Neural crest cell (in vitro differentiated cells): Measurements from ENCODE around the gene SYNJ2. TPM values are rescaled to one million over a fixed set of nuclear protein-coding genes. Genes with fewer than 3 reads are reported as not detected.

ENCODE experiments used
- DNase-seq: peaks from one replicate; pipeline ENCODE4 v3.0.0; 2021; ENCODE audit warnings: low read depth, mixed read lengths, low spot score
- H3K27ac Mint-ChIP-seq: one replicate; pipeline ENCODE4 v1.8.0; 2021; ENCODE audit warnings: mild to moderate bottlenecking, mixed read lengths; ENCODE audit not compliant: unreplicated experiment
- H3K27me3 Mint-ChIP-seq: 2 replicates; pipeline ENCODE4 v1.8.0; 2021; ENCODE audit warnings: low read depth, mild to moderate bottlenecking, mixed read lengths
- H3K36me3 Mint-ChIP-seq: 2 replicates; pipeline ENCODE4 v1.8.0; 2021; ENCODE audit warnings: low read depth, mild to moderate bottlenecking, mixed read lengths
- H3K4me1 Mint-ChIP-seq: 2 replicates; pipeline ENCODE4 v1.8.0; 2021; ENCODE audit warnings: mixed read lengths
- H3K4me3 Mint-ChIP-seq: one replicate; pipeline ENCODE4 v1.8.0; 2021; ENCODE audit warnings: mild to moderate bottlenecking, mixed read lengths
- H3K9me3 Mint-ChIP-seq: 2 replicates; pipeline ENCODE4 v1.8.0; 2021; ENCODE audit warnings: mixed read lengths
- total RNA-seq: library from RNA; stranded (reverse); gene quantifications from 2 replicates; pipeline ENCODE4 v1.2.1, GENCODE V29; 2021
- TF ChIP-seq, protein P1 (sequence below): fragments of 200-600 bp; sonication (generic); conservative IDR thresholded peaks from 2 replicates; pipeline ENCODE4 v1.5.0; 2021; ENCODE audit warnings: antibody characterized with exemption, mild to moderate bottlenecking

SYNJ2 gene
- total RNA-seq, 1 donor from 2014 or later, result 2.9 TPM

DNA sequence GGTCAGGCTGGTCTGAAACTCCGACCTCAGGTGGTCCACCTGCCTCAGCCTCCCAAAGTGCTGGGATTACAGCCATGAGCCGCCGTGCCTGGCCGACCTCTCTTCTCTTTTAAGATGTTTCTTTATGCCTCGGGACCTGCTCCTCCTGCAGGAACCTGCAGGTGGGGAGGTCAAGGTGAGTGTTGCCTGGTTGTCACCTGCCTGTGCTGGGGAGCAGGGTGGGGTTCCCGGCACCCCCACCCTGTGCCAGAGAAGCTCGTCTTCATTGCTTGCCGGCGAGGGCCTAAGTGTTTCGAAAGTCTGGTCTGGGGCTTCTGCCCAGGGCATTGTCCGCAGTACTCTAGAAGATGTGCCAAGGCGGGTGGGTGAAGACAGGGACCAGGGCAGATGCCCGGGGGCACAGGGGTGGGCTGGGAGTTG is 36.0 kb downstream of the SYNJ2 start:
- Mint-ChIP-seq H3K27me3 (peaks cover 75% of the 10 kb centered on the region), H3K9me3 (no peaks in the 10 kb centered on the region), H3K4me3 (no peak overlapping the region), H3K4me1 (peaks cover 9% of the 10 kb centered on the region), H3K27ac (no peak overlapping the region), H3K36me3 (no peaks in the 10 kb centered on the region)
- DNase-seq, result no peak
- TF ChIP-seq, protein P1, sequence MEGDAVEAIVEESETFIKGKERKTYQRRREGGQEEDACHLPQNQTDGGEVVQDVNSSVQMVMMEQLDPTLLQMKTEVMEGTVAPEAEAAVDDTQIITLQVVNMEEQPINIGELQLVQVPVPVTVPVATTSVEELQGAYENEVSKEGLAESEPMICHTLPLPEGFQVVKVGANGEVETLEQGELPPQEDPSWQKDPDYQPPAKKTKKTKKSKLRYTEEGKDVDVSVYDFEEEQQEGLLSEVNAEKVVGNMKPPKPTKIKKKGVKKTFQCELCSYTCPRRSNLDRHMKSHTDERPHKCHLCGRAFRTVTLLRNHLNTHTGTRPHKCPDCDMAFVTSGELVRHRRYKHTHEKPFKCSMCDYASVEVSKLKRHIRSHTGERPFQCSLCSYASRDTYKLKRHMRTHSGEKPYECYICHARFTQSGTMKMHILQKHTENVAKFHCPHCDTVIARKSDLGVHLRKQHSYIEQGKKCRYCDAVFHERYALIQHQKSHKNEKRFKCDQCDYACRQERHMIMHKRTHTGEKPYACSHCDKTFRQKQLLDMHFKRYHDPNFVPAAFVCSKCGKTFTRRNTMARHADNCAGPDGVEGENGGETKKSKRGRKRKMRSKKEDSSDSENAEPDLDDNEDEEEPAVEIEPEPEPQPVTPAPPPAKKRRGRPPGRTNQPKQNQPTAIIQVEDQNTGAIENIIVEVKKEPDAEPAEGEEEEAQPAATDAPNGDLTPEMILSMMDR, result no peak

DNA sequence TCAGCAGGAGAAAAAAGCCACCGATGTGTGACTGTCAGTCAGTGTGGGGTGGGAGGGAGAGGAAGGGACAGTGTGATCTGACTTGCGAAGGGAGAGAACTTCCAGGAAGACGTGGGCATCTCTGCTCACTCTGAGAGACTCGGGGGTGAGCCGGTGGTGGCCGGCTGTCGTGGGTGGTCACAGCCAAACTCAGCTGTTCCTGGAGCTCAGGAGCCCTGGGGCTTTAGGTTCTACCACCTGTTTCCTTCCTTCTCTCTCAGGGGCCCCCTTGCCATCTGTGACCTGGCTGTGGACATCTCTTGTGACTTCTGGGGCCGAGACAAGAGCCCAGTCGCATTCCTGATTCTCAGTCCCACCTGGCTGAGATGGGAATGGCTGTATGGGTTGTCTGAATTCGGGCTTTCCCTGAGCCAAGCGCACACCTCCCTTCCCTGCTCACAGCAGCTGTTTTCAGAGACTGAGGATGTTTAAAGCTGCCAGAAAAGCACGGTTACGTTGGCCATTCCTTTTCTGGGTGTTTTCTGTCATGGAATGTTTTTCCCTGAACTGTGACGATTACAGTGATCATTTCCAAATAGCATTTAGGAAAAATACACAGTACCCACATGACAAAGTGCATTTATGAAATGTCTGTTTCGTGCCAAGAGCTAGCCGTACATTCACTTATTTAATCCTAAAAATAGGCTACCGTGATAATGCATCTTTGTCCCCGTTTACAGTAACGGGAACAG is 36.5 kb downstream of the SYNJ2 start:
- no peaks in the 10 kb centered on the region for H3K9me3 Mint-ChIP-seq
- H3K4me1 Mint-ChIP-seq, result peaks cover 9% of the 10 kb centered on the region
- H3K27ac Mint-ChIP-seq, result no peak overlapping the region
- TF ChIP-seq, protein P1, result no peak
- H3K36me3 Mint-ChIP-seq, result no peaks in the 10 kb centered on the region
- H3K4me3 Mint-ChIP-seq, result no peak overlapping the region
- DNase-seq, result no peak
- H3K27me3 Mint-ChIP-seq, result peaks cover 72% of the 10 kb centered on the region

DNA sequence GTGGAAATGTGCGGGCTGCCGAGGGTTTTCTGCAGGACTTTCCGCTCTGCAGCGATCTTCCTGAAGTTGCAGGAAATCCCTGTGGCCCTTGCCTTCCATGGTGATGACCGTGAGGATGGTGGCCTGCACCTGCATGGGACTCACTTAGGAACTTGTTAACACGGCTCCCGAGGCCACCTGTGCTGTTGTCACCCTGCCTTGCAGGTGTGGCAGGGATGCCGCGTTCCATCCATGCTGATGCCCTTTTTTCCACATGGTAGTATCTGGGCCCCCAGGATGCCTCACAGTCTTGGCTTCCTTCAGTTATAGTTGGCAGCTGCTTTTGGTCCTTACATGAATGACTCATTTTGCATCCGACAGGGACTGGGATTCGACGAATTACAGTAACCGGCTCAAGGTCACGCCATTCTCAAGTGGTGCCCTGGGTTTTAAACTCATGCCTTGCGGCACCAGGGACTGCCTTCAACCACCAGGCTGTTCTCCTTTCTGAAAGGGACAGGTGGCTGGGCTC is 37.2 kb downstream of the SYNJ2 start:
- H3K27me3 Mint-ChIP-seq, result peaks cover 67% of the 10 kb centered on the region
- no peaks in the 10 kb centered on the region for H3K9me3 Mint-ChIP-seq
- H3K27ac Mint-ChIP-seq, result no peak overlapping the region
- TF ChIP-seq, protein P1, result no peak
- peaks cover 9% of the 10 kb centered on the region for H3K4me1 Mint-ChIP-seq
- no peak overlapping the region for H3K4me3 Mint-ChIP-seq
- DNase-seq, result no peak
- H3K36me3 Mint-ChIP-seq, result no peaks in the 10 kb centered on the region

DNA sequence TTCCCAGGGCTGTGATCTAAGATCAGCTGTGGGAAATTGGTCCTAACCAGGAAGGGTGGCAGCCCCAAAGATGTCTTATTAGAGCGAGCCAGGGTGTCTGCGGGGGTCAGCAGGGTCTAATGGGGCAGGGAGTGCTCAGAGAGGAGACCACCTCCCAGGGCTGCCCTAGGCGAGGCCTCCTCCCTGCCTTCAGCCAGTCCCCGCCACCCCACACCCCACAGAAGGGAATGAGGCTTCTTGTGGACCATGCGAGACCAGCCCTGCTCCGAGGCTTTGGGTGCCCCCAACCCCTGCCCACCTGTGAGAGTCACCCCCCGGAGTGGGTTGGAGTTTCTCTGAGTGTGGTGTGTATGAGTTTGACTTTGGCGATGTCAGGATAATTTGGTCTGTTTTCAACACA is 37.8 kb downstream of the SYNJ2 start:
- Mint-ChIP-seq H3K27me3 (peaks cover 62% of the 10 kb centered on the region), H3K4me1 (peaks cover 9% of the 10 kb centered on the region), H3K9me3 (no peaks in the 10 kb centered on the region), H3K27ac (no peak overlapping the region), H3K36me3 (no peaks in the 10 kb centered on the region), H3K4me3 (no peak overlapping the region)
- TF ChIP-seq, protein P1, result no peak
- DNase-seq, result no peak

DNA sequence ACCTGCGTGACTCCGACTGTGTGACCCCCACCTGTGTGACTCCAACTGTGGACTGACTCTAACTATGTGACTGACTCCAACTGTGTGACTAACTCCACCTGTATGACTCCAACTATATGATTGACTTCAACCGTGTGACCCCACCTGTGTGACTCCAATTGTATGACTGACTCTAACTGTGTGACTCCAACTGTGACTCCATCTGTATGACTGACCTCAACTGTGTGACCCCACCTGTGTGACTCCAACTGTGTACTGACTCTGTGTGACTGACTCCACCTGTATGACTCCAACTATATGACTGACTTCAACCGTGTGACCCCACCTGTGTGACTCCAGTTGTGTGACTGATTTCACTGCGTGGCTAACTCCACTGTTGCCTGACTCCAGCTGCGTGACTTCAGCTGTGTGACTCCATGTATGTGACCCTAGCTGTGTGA is 38.6 kb downstream of the SYNJ2 start:
- H3K27ac Mint-ChIP-seq, result peak overlapping the region; percentile 43
- H3K27me3 Mint-ChIP-seq, result peaks cover 53% of the 10 kb centered on the region
- H3K9me3 Mint-ChIP-seq, result no peaks in the 10 kb centered on the region
- TF ChIP-seq, protein P1, result no peak
- H3K4me3 Mint-ChIP-seq, result no peak overlapping the region
- no peak for DNase-seq
- peaks cover 9% of the 10 kb centered on the region for H3K4me1 Mint-ChIP-seq
- H3K36me3 Mint-ChIP-seq, result no peaks in the 10 kb centered on the region
